ENCODE data around the gene C17orf50.

The C17orf50 gene

GRCh38 chr17:35752945-35753764 is 7.5 kb upstream of the C17orf50 start, which contains the start of gene GAS2L2:
Gene GAS2L2, minus strand, starts transcription at chr17:35753239. Its CDS starts 389 bp downstream, at chr17:35752850.
- DNase-seq (ENCODE audit: low read depth in 2 of 2), result no peak

GRCh38 chr17:35757243-35757642 is 3.4 kb upstream of the C17orf50 start:
- DNase-seq (ENCODE audit: low read depth in 2 of 2), result no peak

- no peak for DNase-seq (ENCODE audit: low read depth in 2 of 2)
Measured at GRCh38 chr17:35761601-35762000, 914 bp downstream of the C17orf50 start.

GRCh38 chr17:35763767-35764122 is 3.1 kb downstream of the C17orf50 start:
- DNase-seq (ENCODE audit: low read depth in 2 of 2), result no peak

GRCh38 chr17:35764123-35764991 is 3.7 kb downstream of the C17orf50 start:
- DNase-seq (ENCODE audit: low read depth in 2 of 2), result peak; percentile 67 to 71

- no peak for DNase-seq (ENCODE audit: low read depth in 2 of 2)
Measured at GRCh38 chr17:35765086-35765710, 4.5 kb downstream of the C17orf50 start.

- no peak for DNase-seq (ENCODE audit: low read depth in 2 of 2)
Measured at GRCh38 chr17:35765756-35766488, 5.2 kb downstream of the C17orf50 start.

- DNase-seq (ENCODE audit: low read depth in 2 of 2), result no peak
Measured at GRCh38 chr17:35766489-35766877, 5.8 kb downstream of the C17orf50 start.

GRCh38 chr17:35766903-35767510 is 6.3 kb downstream of the C17orf50 start:
- DNase-seq (ENCODE audit: low read depth in 2 of 2), result no peak

- no peak for DNase-seq (ENCODE audit: low read depth in 2 of 2)
Measured at GRCh38 chr17:35768797-35769196, 8.1 kb downstream of the C17orf50 start.

- DNase-seq (ENCODE audit: low read depth in 2 of 2), result no peak
Measured at GRCh38 chr17:35769895-35770486, 9.3 kb downstream of the C17orf50 start.

- no peak for DNase-seq (ENCODE audit: low read depth in 2 of 2)
Measured at GRCh38 chr17:35773129-35773528, 12.4 kb downstream of the C17orf50 start.

GRCh38 chr17:35773679-35774425 is 13.2 kb downstream of the C17orf50 start:
- no peak for DNase-seq (ENCODE audit: low read depth in 2 of 2)

- no peak for DNase-seq (ENCODE audit: low read depth in 2 of 2)
Measured at GRCh38 chr17:35774499-35774898, 13.8 kb downstream of the C17orf50 start.

GRCh38 chr17:35775039-35775438 is 14.4 kb downstream of the C17orf50 start:
- DNase-seq (ENCODE audit: low read depth in 2 of 2), result no peak

GRCh38 chr17:35775583-35775982 is 14.9 kb downstream of the C17orf50 start:
- no peak for DNase-seq (ENCODE audit: low read depth in 2 of 2)

GRCh38 chr17:35778641-35779196 is 18.0 kb downstream of the C17orf50 start:
- DNase-seq (ENCODE audit: low read depth in 2 of 2), result no peak

- DNase-seq (ENCODE audit: low read depth in 2 of 2), result no peak
Measured at GRCh38 chr17:35780950-35781349, 20.3 kb downstream of the C17orf50 start.

GRCh38 chr17:35784895-35785294 is 24.2 kb downstream of the C17orf50 start:
- DNase-seq (ENCODE audit: low read depth in 2 of 2), result no peak

- DNase-seq (ENCODE audit: low read depth in 2 of 2), result no peak
Measured at GRCh38 chr17:35786941-35787432, 26.3 kb downstream of the C17orf50 start.

Measured in activated CD8-positive, alpha-beta memory T cell treated with anti-CD3 and anti-CD28 coated beads for 4 hours (primary cell).